GM12865 (cell line): ENCODE measurements around the gene MBNL1.

Experiments
- DNase-seq: peaks from one replicate; pipeline ENCODE4 v3.0.0; 2010; ENCODE audit warnings: low read depth
- H3K4me3 ChIP-seq: 2 replicates; pipeline ENCODE4 v1.5.1; 2011; ENCODE audit warnings: mild to moderate bottlenecking, low read depth, low read length, control low read depth
- TF ChIP-seq, protein P1 (sequence below): IDR thresholded peaks from 2 replicates; pipeline ENCODE4 v1.5.1; 2011; ENCODE audit warnings: low read length, control low read depth, low read depth, inconsistent platforms; ENCODE audit not compliant: insufficient read depth; ENCODE audit errors: missing control alignments

Gene MBNL1

GRCh38 chr3:152258448-152259393, 10.0 kb upstream of the MBNL1 start:
- TF ChIP-seq, protein P1, sequence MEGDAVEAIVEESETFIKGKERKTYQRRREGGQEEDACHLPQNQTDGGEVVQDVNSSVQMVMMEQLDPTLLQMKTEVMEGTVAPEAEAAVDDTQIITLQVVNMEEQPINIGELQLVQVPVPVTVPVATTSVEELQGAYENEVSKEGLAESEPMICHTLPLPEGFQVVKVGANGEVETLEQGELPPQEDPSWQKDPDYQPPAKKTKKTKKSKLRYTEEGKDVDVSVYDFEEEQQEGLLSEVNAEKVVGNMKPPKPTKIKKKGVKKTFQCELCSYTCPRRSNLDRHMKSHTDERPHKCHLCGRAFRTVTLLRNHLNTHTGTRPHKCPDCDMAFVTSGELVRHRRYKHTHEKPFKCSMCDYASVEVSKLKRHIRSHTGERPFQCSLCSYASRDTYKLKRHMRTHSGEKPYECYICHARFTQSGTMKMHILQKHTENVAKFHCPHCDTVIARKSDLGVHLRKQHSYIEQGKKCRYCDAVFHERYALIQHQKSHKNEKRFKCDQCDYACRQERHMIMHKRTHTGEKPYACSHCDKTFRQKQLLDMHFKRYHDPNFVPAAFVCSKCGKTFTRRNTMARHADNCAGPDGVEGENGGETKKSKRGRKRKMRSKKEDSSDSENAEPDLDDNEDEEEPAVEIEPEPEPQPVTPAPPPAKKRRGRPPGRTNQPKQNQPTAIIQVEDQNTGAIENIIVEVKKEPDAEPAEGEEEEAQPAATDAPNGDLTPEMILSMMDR, result no peak
- no peak overlapping the region for H3K4me3 ChIP-seq
- DNase-seq, result peak; percentile 53

DNA sequence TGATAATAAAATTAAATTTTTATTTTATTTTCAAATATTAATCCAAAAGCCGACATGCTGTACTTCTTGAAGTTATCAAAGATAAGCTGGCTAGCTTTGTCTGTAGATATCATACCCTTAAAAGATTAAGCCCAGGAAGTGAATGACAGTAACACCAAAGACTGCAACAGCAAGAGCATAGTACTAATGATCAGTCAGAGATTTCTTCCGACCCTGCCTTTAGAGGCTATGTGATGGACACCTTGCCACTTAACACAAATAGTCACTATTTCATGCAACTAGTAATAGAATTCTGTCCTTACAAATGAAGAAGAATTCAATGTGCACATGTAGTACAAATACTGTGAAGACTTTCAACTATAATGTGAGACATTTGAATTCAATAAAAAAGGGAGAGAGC, 9.3 kb upstream of the MBNL1 start:
- no peak overlapping the region for H3K4me3 ChIP-seq
- no peak for DNase-seq
- TF ChIP-seq, protein P1, result no peak

DNA sequence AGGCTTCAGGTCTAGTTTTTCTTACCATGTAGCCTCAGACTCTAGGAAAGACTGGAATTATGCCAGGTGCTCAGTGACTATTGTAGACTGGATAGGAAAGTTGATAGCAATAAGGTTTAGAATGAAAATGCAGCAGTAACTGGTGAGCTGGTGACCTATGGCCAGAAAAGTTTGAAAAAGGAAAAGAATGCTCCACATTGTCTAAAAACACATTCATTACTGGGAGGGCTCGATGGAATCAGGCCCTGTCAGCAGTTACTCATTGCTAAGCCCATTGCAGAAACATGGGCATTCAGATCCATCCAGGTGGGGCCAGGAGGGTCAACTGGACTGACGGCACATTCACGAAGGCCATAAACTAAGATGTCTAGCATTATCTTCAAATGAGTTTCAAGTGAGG, 8.7 kb upstream of the MBNL1 start:
- DNase-seq, result no peak
- TF ChIP-seq, protein P1, result no peak
- no peak overlapping the region for H3K4me3 ChIP-seq

DNA sequence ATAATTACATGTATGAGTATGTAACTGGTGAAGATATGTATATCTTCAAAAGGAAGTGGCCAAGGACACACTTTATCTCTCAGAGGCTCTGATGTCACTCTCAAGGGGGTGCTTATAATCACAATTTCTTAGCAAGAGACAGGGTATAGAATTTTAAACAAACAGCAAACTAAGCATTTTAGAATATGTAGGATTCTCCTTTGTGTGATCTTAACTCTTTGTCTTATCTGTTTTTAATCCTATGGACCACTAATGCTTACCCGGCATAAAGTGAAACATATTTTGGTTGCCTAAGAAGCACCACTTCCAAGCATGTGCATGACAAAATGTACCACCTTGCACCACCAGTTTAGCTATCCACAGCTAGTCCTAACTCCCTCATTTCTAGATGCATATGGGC, 8.2 kb upstream of the MBNL1 start:
- DNase-seq, result no peak
- H3K4me3 ChIP-seq, result no peak overlapping the region
- TF ChIP-seq, protein P1, result no peak

DNA sequence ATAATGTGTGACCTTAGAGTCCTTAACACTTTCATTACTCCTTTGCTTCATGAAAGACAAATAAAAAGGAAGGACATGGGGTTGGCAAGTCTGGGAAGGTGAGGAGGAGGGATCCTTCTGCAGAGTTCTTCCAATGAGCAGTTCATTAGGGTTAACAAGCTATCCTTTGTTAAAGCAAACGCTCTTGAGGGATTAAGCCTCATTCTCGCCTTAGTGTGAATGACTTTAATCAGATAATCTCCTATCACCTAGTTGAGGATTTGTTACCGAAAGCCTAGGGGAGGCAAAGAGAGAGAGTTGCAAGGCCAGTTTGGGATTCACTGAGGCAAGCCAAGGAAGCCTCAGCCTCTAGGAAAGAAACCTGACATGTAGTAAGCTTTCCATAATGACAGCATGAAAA, 7.4 kb upstream of the MBNL1 start:
- DNase-seq, result no peak
- H3K4me3 ChIP-seq, result no peak overlapping the region
- TF ChIP-seq, protein P1, result no peak

DNA sequence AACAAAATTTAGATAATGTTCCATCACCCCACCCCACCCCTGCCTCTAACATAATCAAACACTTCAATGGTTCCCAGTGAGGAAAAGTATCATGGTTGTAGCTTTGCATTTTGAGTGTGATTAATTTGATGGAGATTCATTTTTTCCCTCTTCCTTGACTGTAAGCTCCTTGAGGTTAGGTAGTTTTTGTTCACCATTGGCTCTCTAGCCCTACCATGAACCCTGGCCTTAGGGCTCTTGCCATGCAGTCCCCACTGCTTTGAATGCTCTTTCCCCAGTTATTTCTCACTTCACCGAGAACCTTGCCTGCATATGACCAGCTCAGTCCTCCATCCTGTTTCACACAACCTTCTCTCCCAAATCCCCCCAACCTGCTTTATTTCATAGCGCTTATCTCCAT, 5.0 kb upstream of the MBNL1 start:
- TF ChIP-seq, protein P1, result no peak
- H3K4me3 ChIP-seq, result no peak overlapping the region
- DNase-seq, result no peak
